ENCODE measurements around the gene PDE4D. TPM values are rescaled to one million over a fixed set of nuclear protein-coding genes. Genes with fewer than 3 reads are reported as not detected.

PDE4D gene
- total RNA-seq, 1 donor from 2014 or later: 30.2 TPM

- DNase-seq: no peak
- intact Hi-C loops (cut with DNase I): no loop called here
- ATAC-seq (ENCODE audit: poor library complexity): no peak
These were observed 866.2 kb downstream of the PDE4D start for GRCh38 chr5:59027145-59027907.

GRCh38 chr5:59025734-59026133 is 867.8 kb downstream of the PDE4D start:
- DNase-seq (no peak), ATAC-seq (ENCODE audit: poor library complexity) (peak; percentile 15)
- intact Hi-C loops (cut with DNase I): no loop called here

GRCh38 chr5:59021837-59022514 is 871.5 kb downstream of the PDE4D start:
- peak; percentile 61 for DNase-seq
- ATAC-seq (ENCODE audit: poor library complexity): peak; percentile 46
- intact Hi-C loops (cut with DNase I): no loop called here

GRCh38 chr5:59021286-59021673 is 872.2 kb downstream of the PDE4D start:
- intact Hi-C loops (cut with DNase I): no loop called here
- ATAC-seq (ENCODE audit: poor library complexity): peak; percentile 18

GRCh38 chr5:59020611-59021285 is 872.8 kb downstream of the PDE4D start:
- no peak for ATAC-seq (ENCODE audit: poor library complexity)
- intact Hi-C loops (cut with DNase I): no loop called here
- DNase-seq: no peak

More at GRCh38 chr5:59021286-59021673, 872.2 kb downstream of the PDE4D start:
- no peak for DNase-seq

- intact Hi-C loops (cut with DNase I): no loop called here
- ATAC-seq (ENCODE audit: poor library complexity): peak; percentile 41
- no peak for DNase-seq
These were observed 874.4 kb downstream of the PDE4D start for GRCh38 chr5:59019078-59019477.

GRCh38 chr5:59016925-59017324 is 876.6 kb downstream of the PDE4D start:
- no peak for ATAC-seq (ENCODE audit: poor library complexity)
- intact Hi-C loops (cut with DNase I): no loop called here

GRCh38 chr5:59008816-59009473 is 884.6 kb downstream of the PDE4D start:
- ATAC-seq (ENCODE audit: poor library complexity) (no peak), DNase-seq (no peak)
- intact Hi-C loops (cut with DNase I): loop anchor here (5.0 kb wide), 1 partner anchor 117 kb away; no protein-coding TSS in a partner anchor

More at GRCh38 chr5:59016925-59017324, 876.6 kb downstream of the PDE4D start:
- no peak for DNase-seq

GRCh38 chr5:59007460-59008063 is 886.0 kb downstream of the PDE4D start:
- intact Hi-C loops (cut with DNase I): loop anchor here (5.0 kb wide), 1 partner anchor 115 kb away; no protein-coding TSS in a partner anchor
- ATAC-seq (ENCODE audit: poor library complexity) (no peak), DNase-seq (no peak)

- intact Hi-C loops (cut with DNase I): loop anchor here (5.0 kb wide), 1 partner anchor 114 kb away; no protein-coding TSS in a partner anchor
- DNase-seq (no peak), ATAC-seq (ENCODE audit: poor library complexity) (no peak)
These were observed 887.4 kb downstream of the PDE4D start for GRCh38 chr5:59005934-59006701.

- intact Hi-C loops (cut with DNase I): no loop called here
- no peak for DNase-seq
- no peak for ATAC-seq (ENCODE audit: poor library complexity)
These were observed 889.9 kb downstream of the PDE4D start for GRCh38 chr5:59003641-59004040.

GRCh38 chr5:59003124-59003523 is 890.4 kb downstream of the PDE4D start:
- intact Hi-C loops (cut with DNase I): no loop called here
- no peak for DNase-seq
- ATAC-seq (ENCODE audit: poor library complexity): no peak

- intact Hi-C loops (cut with DNase I): no loop called here
- ATAC-seq (ENCODE audit: poor library complexity): peak; percentile 58
These were observed 891.2 kb downstream of the PDE4D start for GRCh38 chr5:59002162-59002825.

GRCh38 chr5:59001716-59002115 is 891.8 kb downstream of the PDE4D start:
- intact Hi-C loops (cut with DNase I): no loop called here
- DNase-seq: no peak
- ATAC-seq (ENCODE audit: poor library complexity): no peak

More at GRCh38 chr5:59002162-59002825, 891.2 kb downstream of the PDE4D start:
- DNase-seq: no peak

GRCh38 chr5:59001154-59001553 is 892.4 kb downstream of the PDE4D start:
- ATAC-seq (ENCODE audit: poor library complexity) (peak; percentile 65), DNase-seq (no peak)
- intact Hi-C loops (cut with DNase I): no loop called here

GRCh38 chr5:59000211-59000610 is 893.3 kb downstream of the PDE4D start:
- DNase-seq: no peak
- no peak for ATAC-seq (ENCODE audit: poor library complexity)
- intact Hi-C loops (cut with DNase I): no loop called here

- ATAC-seq (ENCODE audit: poor library complexity) (no peak), DNase-seq (no peak)
- intact Hi-C loops (cut with DNase I): no loop called here
These were observed 893.7 kb downstream of the PDE4D start for GRCh38 chr5:58999804-59000203.

Data from Right ventricle myocardium superior (tissue), 1 donor.